Endothelial cell (in vitro differentiated cells): ENCODE data around the gene RBP3. TPM values are rescaled to one million over a fixed set of nuclear protein-coding genes. Genes with fewer than 3 reads are reported as not detected.

Experiments
- DNase-seq: peaks from one replicate; pipeline ENCODE4 v3.0.0; 2021; ENCODE audit warnings: low spot score
- H3K27ac Mint-ChIP-seq: one replicate; pipeline ENCODE4 v1.8.0; 2021; ENCODE audit warnings: mixed read lengths, inconsistent platforms; ENCODE audit not compliant: unreplicated experiment
- H3K27me3 Mint-ChIP-seq: one replicate; pipeline ENCODE4 v1.8.0; 2021; ENCODE audit warnings: mild to moderate bottlenecking, moderate library complexity, mixed read lengths, inconsistent platforms; ENCODE audit not compliant: unreplicated experiment
- H3K36me3 Mint-ChIP-seq: one replicate; pipeline ENCODE4 v1.8.0; 2021; ENCODE audit warnings: mild to moderate bottlenecking, low read depth, mixed read lengths, inconsistent platforms; ENCODE audit not compliant: unreplicated experiment
- H3K4me1 Mint-ChIP-seq: one replicate; pipeline ENCODE4 v1.8.0; 2021; ENCODE audit warnings: mild to moderate bottlenecking, mixed read lengths, inconsistent platforms; ENCODE audit not compliant: unreplicated experiment
- H3K4me3 Mint-ChIP-seq: one replicate; pipeline ENCODE4 v1.8.0; 2021; ENCODE audit warnings: mild to moderate bottlenecking, mixed read lengths, inconsistent platforms; ENCODE audit not compliant: unreplicated experiment
- H3K9me3 Mint-ChIP-seq: one replicate; pipeline ENCODE4 v1.8.0; 2021; ENCODE audit warnings: mixed read lengths, inconsistent platforms; ENCODE audit not compliant: unreplicated experiment
- CTCF ChIP-seq: fragments of 200-600 bp; sonication (generic); IDR thresholded peaks from one replicate; pipeline ENCODE4 v1.5.0; 2021; ENCODE audit warnings: antibody characterized with exemption; ENCODE audit not compliant: unreplicated experiment
- total RNA-seq: library from RNA; stranded (reverse); fragmentation: NEBNext Ultra II Directional; extraction: Animal tissue kit (Norgen Biotek cat#: 25700); gene quantifications from one replicate; pipeline ENCODE4 v1.2.1, GENCODE V29; 2021; ENCODE audit not compliant: unreplicated experiment

The RBP3 gene
- total RNA-seq, 1 donor from 2014 or later: not detected

GRCh38 chr10:47354900-47355299 lies 6.7 kb downstream of the RBP3 start:
- no peak for TF ChIP-seq CTCF
- H3K27ac Mint-ChIP-seq: no peak overlapping the region
- no peaks in the 10 kb centered on the region for H3K36me3 Mint-ChIP-seq
- H3K27me3 Mint-ChIP-seq: peaks cover 5% of the 10 kb centered on the region
- DNase-seq: no peak
- no peaks in the 10 kb centered on the region for H3K4me1 Mint-ChIP-seq
- H3K4me3 Mint-ChIP-seq: no peak overlapping the region
- no peaks in the 10 kb centered on the region for H3K9me3 Mint-ChIP-seq

- no peaks in the 10 kb centered on the region for H3K36me3 Mint-ChIP-seq
- TF ChIP-seq CTCF: no peak
These were observed 8.5 kb downstream of the RBP3 start for GRCh38 chr10:47356708-47357107.

GRCh38 chr10:47357131-47357582 lies 9.0 kb downstream of the RBP3 start:
- no peak overlapping the region for H3K4me3 Mint-ChIP-seq
- no peak for TF ChIP-seq CTCF
- DNase-seq: no peak
- H3K9me3 Mint-ChIP-seq: no peaks in the 10 kb centered on the region
- no peaks in the 10 kb centered on the region for H3K36me3 Mint-ChIP-seq
- H3K4me1 Mint-ChIP-seq: no peaks in the 10 kb centered on the region
- no peak overlapping the region for H3K27ac Mint-ChIP-seq
- peaks cover 5% of the 10 kb centered on the region for H3K27me3 Mint-ChIP-seq

More at GRCh38 chr10:47356708-47357107, 8.5 kb downstream of the RBP3 start:
- no peak for DNase-seq
- H3K4me3 Mint-ChIP-seq: no peak overlapping the region
- H3K27ac Mint-ChIP-seq: no peak overlapping the region
- H3K9me3 Mint-ChIP-seq: no peaks in the 10 kb centered on the region
- no peaks in the 10 kb centered on the region for H3K4me1 Mint-ChIP-seq
- peaks cover 5% of the 10 kb centered on the region for H3K27me3 Mint-ChIP-seq

GRCh38 chr10:47357911-47358310 lies 9.7 kb downstream of the RBP3 start:
- Mint-ChIP-seq H3K27ac (no peak overlapping the region), H3K4me1 (no peaks in the 10 kb centered on the region)

GRCh38 chr10:47358457-47358856 lies 10.3 kb downstream of the RBP3 start:
- H3K27me3 Mint-ChIP-seq: peaks cover 2% of the 10 kb centered on the region
- DNase-seq: no peak
- no peaks in the 10 kb centered on the region for H3K36me3 Mint-ChIP-seq
- H3K27ac Mint-ChIP-seq: no peak overlapping the region
- TF ChIP-seq CTCF: no peak
- no peak overlapping the region for H3K4me3 Mint-ChIP-seq
- H3K9me3 Mint-ChIP-seq: no peaks in the 10 kb centered on the region
- no peaks in the 10 kb centered on the region for H3K4me1 Mint-ChIP-seq

More at GRCh38 chr10:47357911-47358310, 9.7 kb downstream of the RBP3 start:
- no peaks in the 10 kb centered on the region for H3K9me3 Mint-ChIP-seq
- no peak overlapping the region for H3K4me3 Mint-ChIP-seq
- H3K27me3 Mint-ChIP-seq: peaks cover 2% of the 10 kb centered on the region
- no peaks in the 10 kb centered on the region for H3K36me3 Mint-ChIP-seq
- no peak for TF ChIP-seq CTCF
- DNase-seq: no peak
